ENCODE measurements around the gene CRACR2B. TPM values are rescaled to one million over a fixed set of nuclear protein-coding genes. Genes with fewer than 3 reads are reported as not detected.
A peak's percentile ranks its signal among the peaks of the same experiment; 100 is the strongest.

CRACR2B gene
- total and polyA plus RNA-seq, 2 of the 13 experiments (the other 11 are each of a cell fraction or from before 2014, with no cell fraction given), result 14.9 to 21.0 TPM

DNA sequence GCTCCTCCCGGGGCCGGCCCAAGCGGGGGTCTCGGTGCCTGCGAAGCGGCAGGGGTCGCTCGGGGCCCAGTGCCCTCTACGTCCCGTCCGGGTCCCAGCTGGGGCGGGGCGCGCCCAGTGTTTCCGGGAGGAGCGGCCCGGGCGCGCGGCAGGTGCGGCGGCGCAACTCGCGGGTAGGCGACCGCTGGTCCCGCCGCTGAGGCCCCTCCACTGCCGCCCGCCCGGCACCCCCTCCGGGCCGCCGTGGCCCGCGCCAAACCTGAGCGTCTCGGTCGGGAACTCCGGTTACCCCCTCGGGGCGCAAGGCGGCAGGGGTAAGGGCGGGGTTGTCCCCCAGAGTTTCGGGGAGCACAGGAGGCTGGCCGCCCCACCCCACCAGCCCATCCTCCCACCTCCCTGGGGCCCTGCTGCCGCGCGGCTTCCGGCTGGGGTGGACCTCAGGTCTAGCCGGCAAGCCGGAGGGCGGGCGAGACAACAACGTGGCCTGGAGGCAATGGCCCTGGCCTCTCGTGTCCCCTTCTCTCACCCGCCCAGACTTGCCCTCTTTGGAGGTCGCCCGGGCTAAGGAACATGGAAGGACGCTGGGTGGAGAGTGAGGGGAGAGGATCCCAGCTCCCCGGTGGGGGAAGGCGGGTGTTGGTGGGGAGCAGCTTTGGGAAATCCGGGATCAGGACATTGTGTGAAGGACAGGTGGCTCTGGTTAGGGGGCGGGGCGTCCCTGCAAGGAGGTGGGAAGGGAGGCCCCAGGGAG lies 398 bp upstream of the CRACR2B start (continued):
- TF ChIP-seq, protein P1, sequence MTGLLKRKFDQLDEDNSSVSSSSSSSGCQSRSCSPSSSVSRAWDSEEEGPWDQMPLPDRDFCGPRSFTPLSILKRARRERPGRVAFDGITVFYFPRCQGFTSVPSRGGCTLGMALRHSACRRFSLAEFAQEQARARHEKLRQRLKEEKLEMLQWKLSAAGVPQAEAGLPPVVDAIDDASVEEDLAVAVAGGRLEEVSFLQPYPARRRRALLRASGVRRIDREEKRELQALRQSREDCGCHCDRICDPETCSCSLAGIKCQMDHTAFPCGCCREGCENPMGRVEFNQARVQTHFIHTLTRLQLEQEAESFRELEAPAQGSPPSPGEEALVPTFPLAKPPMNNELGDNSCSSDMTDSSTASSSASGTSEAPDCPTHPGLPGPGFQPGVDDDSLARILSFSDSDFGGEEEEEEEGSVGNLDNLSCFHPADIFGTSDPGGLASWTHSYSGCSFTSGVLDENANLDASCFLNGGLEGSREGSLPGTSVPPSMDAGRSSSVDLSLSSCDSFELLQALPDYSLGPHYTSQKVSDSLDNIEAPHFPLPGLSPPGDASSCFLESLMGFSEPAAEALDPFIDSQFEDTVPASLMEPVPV (CRISPR knock-in tag; IDR thresholded peaks at IDR 0.05), result no peak
- TF ChIP-seq, protein P2, sequence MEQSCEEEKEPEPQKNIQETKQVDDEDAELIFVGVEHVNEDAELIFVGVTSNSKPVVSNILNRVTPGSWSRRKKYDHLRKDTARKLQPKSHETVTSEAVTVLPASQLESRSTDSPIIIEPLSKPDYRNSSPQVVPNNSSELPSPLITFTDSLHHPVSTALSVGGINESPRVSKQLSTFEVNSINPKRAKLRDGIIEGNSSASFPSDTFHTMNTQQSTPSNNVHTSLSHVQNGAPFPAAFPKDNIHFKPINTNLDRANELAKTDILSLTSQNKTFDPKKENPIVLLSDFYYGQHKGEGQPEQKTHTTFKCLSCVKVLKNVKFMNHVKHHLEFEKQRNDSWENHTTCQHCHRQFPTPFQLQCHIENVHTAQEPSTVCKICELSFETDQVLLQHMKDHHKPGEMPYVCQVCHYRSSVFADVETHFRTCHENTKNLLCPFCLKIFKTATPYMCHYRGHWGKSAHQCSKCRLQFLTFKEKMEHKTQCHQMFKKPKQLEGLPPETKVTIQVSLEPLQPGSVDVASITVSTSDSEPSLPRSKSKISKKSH (CRISPR knock-in tag; IDR thresholded peaks at IDR 0.05; ENCODE audit: borderline replicate concordance), result peak; percentile 88
- TF ChIP-seq ZNF350 (CRISPR knock-in tag; IDR thresholded peaks at IDR 0.05; ENCODE audit: borderline replicate concordance, low read depth), result peak; percentile 77
- TF ChIP-seq, protein P3, sequence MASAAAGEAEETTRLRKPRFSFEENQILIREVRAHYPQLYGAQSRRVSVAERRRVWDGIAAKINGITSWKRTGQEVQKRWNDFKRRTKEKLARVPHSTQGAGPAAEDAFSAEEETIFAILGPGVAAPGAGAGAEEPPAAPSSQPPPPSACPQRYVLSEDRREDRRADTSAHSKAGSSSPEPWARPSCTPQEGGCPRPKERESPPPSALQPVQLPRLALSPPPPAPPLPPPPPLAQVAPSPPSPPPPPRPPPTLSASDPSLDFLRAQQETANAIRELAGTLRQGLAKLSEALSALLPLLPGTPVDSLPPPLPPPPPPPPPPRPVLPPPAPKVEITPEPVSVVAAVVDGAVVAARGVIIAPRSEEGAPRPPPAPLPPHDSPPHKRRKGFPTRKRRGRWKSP (CRISPR knock-in tag; IDR thresholded peaks at IDR 0.05), result 0 out of 2 replicates have a peak, but pooled peaks have one; percentile 44
- TF ChIP-seq ZNF713 (CRISPR knock-in tag; IDR thresholded peaks at IDR 0.05), result no peak
- TF ChIP-seq, protein P4, sequence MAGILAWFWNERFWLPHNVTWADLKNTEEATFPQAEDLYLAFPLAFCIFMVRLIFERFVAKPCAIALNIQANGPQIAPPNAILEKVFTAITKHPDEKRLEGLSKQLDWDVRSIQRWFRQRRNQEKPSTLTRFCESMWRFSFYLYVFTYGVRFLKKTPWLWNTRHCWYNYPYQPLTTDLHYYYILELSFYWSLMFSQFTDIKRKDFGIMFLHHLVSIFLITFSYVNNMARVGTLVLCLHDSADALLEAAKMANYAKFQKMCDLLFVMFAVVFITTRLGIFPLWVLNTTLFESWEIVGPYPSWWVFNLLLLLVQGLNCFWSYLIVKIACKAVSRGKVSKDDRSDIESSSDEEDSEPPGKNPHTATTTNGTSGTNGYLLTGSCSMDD (CRISPR knock-in tag; IDR thresholded peaks at IDR 0.05), result no peak
- TF ChIP-seq, protein P5, sequence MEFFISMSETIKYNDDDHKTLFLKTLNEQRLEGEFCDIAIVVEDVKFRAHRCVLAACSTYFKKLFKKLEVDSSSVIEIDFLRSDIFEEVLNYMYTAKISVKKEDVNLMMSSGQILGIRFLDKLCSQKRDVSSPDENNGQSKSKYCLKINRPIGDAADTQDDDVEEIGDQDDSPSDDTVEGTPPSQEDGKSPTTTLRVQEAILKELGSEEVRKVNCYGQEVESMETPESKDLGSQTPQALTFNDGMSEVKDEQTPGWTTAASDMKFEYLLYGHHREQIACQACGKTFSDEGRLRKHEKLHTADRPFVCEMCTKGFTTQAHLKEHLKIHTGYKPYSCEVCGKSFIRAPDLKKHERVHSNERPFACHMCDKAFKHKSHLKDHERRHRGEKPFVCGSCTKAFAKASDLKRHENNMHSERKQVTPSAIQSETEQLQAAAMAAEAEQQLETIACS (CRISPR knock-in tag; IDR thresholded peaks at IDR 0.05), result no peak
- peak; percentile 62 for TF ChIP-seq BCL6 (CRISPR knock-in tag; IDR thresholded peaks at IDR 0.05)
- TF ChIP-seq SKI (IDR thresholded peaks at IDR 0.05; ENCODE audit: partially characterized antibody), result peak; percentile 77
- TF ChIP-seq ZBTB20 (CRISPR knock-in tag; IDR thresholded peaks at IDR 0.05; ENCODE audit: borderline replicate concordance, low read depth), result peak; percentile 44; the same call in 1 of the 2 replicates
- TF ChIP-seq ZNF572 (CRISPR knock-in tag; IDR thresholded peaks at IDR 0.05), result 0 out of 2 replicates have a peak, but pooled peaks have one; percentile 80
- TF ChIP-seq TAF1 (CRISPR knock-in tag; IDR thresholded peaks at IDR 0.05), result peak; percentile 67
- peak; percentile 18; the same call in 1 of the 2 replicates for TF ChIP-seq ELF3 (CRISPR knock-in tag; IDR thresholded peaks at IDR 0.05)
- TF ChIP-seq, protein P6, sequence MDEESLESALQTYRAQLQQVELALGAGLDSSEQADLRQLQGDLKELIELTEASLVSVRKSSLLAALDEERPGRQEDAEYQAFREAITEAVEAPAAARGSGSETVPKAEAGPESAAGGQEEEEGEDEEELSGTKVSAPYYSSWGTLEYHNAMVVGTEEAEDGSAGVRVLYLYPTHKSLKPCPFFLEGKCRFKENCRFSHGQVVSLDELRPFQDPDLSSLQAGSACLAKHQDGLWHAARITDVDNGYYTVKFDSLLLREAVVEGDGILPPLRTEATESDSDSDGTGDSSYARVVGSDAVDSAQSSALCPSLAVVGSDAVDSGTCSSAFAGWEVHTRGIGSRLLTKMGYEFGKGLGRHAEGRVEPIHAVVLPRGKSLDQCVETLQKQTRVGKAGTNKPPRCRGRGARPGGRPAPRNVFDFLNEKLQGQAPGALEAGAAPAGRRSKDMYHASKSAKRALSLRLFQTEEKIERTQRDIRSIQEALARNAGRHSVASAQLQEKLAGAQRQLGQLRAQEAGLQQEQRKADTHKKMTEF (CRISPR knock-in tag; IDR thresholded peaks at IDR 0.05), result peak; percentile 83
- TF ChIP-seq, protein P7, sequence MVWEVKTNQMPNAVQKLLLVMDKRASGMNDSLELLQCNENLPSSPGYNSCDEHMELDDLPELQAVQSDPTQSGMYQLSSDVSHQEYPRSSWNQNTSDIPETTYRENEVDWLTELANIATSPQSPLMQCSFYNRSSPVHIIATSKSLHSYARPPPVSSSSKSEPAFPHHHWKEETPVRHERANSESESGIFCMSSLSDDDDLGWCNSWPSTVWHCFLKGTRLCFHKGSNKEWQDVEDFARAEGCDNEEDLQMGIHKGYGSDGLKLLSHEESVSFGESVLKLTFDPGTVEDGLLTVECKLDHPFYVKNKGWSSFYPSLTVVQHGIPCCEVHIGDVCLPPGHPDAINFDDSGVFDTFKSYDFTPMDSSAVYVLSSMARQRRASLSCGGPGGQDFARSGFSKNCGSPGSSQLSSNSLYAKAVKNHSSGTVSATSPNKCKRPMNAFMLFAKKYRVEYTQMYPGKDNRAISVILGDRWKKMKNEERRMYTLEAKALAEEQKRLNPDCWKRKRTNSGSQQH (CRISPR knock-in tag; IDR thresholded peaks at IDR 0.05; ENCODE audit: low read depth), result peak; percentile 59; the same call in 1 of the 2 replicates
- TF ChIP-seq ZNF547 (CRISPR knock-in tag; IDR thresholded peaks at IDR 0.05), result peak; percentile 86

Measured in HepG2 (cell line).